Erythroblast (primary cell): ENCODE measurements around the gene SBDS.

ENCODE experiments used
- GATA1 ChIP-seq: IDR thresholded peaks from 2 replicates; pipeline ENCODE4 v1.6.1; 2011; ENCODE audit warnings: low read depth, mild to moderate bottlenecking, control low read depth, low read length, moderate library complexity
- POLR2A ChIP-seq: IDR thresholded peaks from 2 replicates; pipeline ENCODE4 v1.6.1; 2011; ENCODE audit warnings: mild to moderate bottlenecking, low read length

GRCh38 chr7:66953044-66953427, 42.4 kb downstream of the SBDS start:
- TF ChIP-seq POLR2A (no peak), GATA1 (no peak)
